PC-3 (cell line): ENCODE data around the gene CADM4. TPM values are rescaled to one million over a fixed set of nuclear protein-coding genes. Genes with fewer than 3 reads are reported as not detected.
A peak's percentile ranks its signal among the peaks of the same experiment; 100 is the strongest.

Experiments
- ATAC-seq: fragments of 200-7000 bp; cut with Tn5 transposase; 2 replicates; pipeline ENCODE4 v1.9.1; 2020; ENCODE audit warnings: mild to moderate bottlenecking, moderate library complexity
- BruUV-seq: library from RNA; stranded (reverse); fragments of 400-500 nt; replicated peaks from 2 replicates; lab custom pipeline; 2021; lab: Mats Ljungman, UMichigan
- CTCF ChIA-PET: fragments of 300-600 bp; sonication (Branson Sonifier 250); formaldehyde crosslinking; loops from one replicate; lab custom pipeline; 2022; ENCODE audit warnings: antibody characterized with exemption; lab: Charles Lee
- POLR2A ChIA-PET: fragments of 300-600 bp; sonication (Branson Sonifier 250); formaldehyde crosslinking; loops from one replicate; lab custom pipeline; 2022; ENCODE audit warnings: antibody characterized with exemption; ENCODE audit not compliant: unreplicated experiment; lab: Charles Lee
- DNase-seq: peaks from one replicate; pipeline ENCODE4 v3.0.0-alpha.2; 2015
- H2AFZ ChIP-seq: fragments of 300-600 bp; sonication (generic); 2 replicates; pipeline ENCODE4 v1.6.0; 2016; ENCODE audit warnings: antibody characterized with exemption, low read length
- H3F3A ChIP-seq: fragments of 300-600 bp; sonication (generic); one replicate; pipeline ENCODE4 v1.6.0; 2017; ENCODE audit warnings: antibody characterized with exemption, low read length, control low read depth, mild to moderate bottlenecking; ENCODE audit not compliant: unreplicated experiment
- H3K27ac ChIP-seq: fragments of 300-600 bp; sonication (generic); 2 replicates; pipeline ENCODE4 v1.5.1; 2016; ENCODE audit warnings: mild to moderate bottlenecking, low read length
- H3K27me3 ChIP-seq: fragments of 300-600 bp; sonication (generic); 2 replicates; pipeline ENCODE4 v1.6.1; 2016; ENCODE audit warnings: low read length, mixed read lengths
- H3K36me3 ChIP-seq: fragments of 300-600 bp; sonication (generic); 2 replicates; pipeline ENCODE4 v1.6.1; 2016; ENCODE audit warnings: low read depth, mixed run types, low read length, mixed read lengths
- H3K4me1 ChIP-seq: fragments of 300-600 bp; sonication (generic); 2 replicates; pipeline ENCODE4 v1.5.1; 2016; ENCODE audit warnings: low read length; ENCODE audit not compliant: insufficient read depth
- H3K4me2 ChIP-seq: fragments of 300-600 bp; sonication (generic); 2 replicates; pipeline ENCODE4 v1.6.0; 2016; ENCODE audit warnings: low read length
- H3K4me3 ChIP-seq: fragments of 300-600 bp; sonication (generic); 2 replicates; pipeline ENCODE4 v1.5.1; 2016; ENCODE audit warnings: mild to moderate bottlenecking, low read length, mixed read lengths
- H3K79me2 ChIP-seq: fragments of 300-600 bp; sonication (generic); 2 replicates; pipeline ENCODE4 v1.6.1; 2017; ENCODE audit warnings: low read length, mixed read lengths
- H3K9ac ChIP-seq: fragments of 300-600 bp; sonication (generic); 2 replicates; pipeline ENCODE4 v1.6.0; 2016; ENCODE audit warnings: mild to moderate bottlenecking, low read length
- H3K9me2 ChIP-seq: fragments of 300-600 bp; sonication (generic); replicated peaks from 2 replicates; pipeline ENCODE4 v1.6.1; 2016; ENCODE audit warnings: mixed run types, low read length, mixed read lengths
- H3K9me3 ChIP-seq: fragments of 300-600 bp; sonication (generic); 2 replicates; pipeline ENCODE4 v1.6.1; 2016; ENCODE audit warnings: low read length, mixed read lengths
- H4K20me1 ChIP-seq: fragments of 300-600 bp; sonication (generic); 2 replicates; pipeline ENCODE4 v1.6.1; 2016; ENCODE audit warnings: low read length, mixed read lengths
- CTCF ChIP-seq: fragments of 300-600 bp; sonication (generic); conservative IDR thresholded peaks from 2 replicates; pipeline ENCODE4 v1.5.1; 2017; ENCODE audit warnings: antibody characterized with exemption, low read depth, mild to moderate bottlenecking, low read length
- EZH2 ChIP-seq: fragments of 300-600 bp; sonication (generic); IDR thresholded peaks from one replicate; pipeline ENCODE4 v1.6.1; 2017; ENCODE audit warnings: antibody characterized with exemption, mild to moderate bottlenecking, low read length; ENCODE audit not compliant: unreplicated experiment
- EZH2phosphoT487 ChIP-seq: fragments of 300-600 bp; sonication (generic); IDR thresholded peaks from 2 replicates; pipeline ENCODE4 v1.6.1; 2018; ENCODE audit warnings: mild to moderate bottlenecking, antibody characterized with exemption, low read length, borderline replicate concordance
- intact Hi-C: fragments of 100-400 bp; cut with micrococcal nuclease; formaldehyde crosslinking; loops from 2 replicates; pipeline ENCODE4 v1.9.0; 2023
- total RNA-seq: library from RNA; depleted of rRNA; stranded (reverse); fragments of >200 nt; gene quantifications from 2 replicates; pipeline ENCODE4 v1.2.3, GENCODE V29; 2014

The CADM4 gene
- total RNA-seq, 1 experiment from 2014 or later, result 13.7 TPM

- Histone ChIP-seq H3F3A (peaks cover 5% of the 10 kb centered on the region), H4K20me1 (no peaks in the 10 kb centered on the region), H3K9me3 (no peaks in the 10 kb centered on the region), H2AFZ (no peak overlapping the region), H3K9me2 (no peaks in the 10 kb centered on the region), H3K4me2 (no peak overlapping the region), H3K9ac (no peak overlapping the region), H3K4me1 (no peaks in the 10 kb centered on the region; the same call in 1 of the 2 replicates), H3K27me3 (no peaks in the 10 kb centered on the region), H3K27ac (no peak overlapping the region), H3K4me3 (no peak overlapping the region), H3K36me3 (no peaks in the 10 kb centered on the region), H3K79me2 (no peaks in the 10 kb centered on the region)
- intact Hi-C loops, result no loop called here
- CTCF ChIA-PET, result no interaction called here
- POLR2A ChIA-PET, result no interaction called here
- peak; percentile 19; the same call in 1 of the 2 replicates for ATAC-seq
- no peak for DNase-seq
- no TSS peak for BruUV-seq
- TF ChIP-seq EZH2, result no peak
- TF ChIP-seq EZH2phosphoT487, result no peak
- TF ChIP-seq CTCF, result no peak
These were observed 3.7 kb upstream of the CADM4 start for GRCh38 chr19:43643326-43643725.

- Histone ChIP-seq H2AFZ (no peak overlapping the region), H3K36me3 (no peaks in the 10 kb centered on the region), H3K79me2 (no peaks in the 10 kb centered on the region), H3K4me3 (no peak overlapping the region), H3K27me3 (no peaks in the 10 kb centered on the region), H3F3A (peaks cover 5% of the 10 kb centered on the region), H3K9ac (no peak overlapping the region), H3K4me1 (no peaks in the 10 kb centered on the region; the same call in 1 of the 2 replicates), H3K9me3 (no peaks in the 10 kb centered on the region), H3K4me2 (no peak overlapping the region), H4K20me1 (no peaks in the 10 kb centered on the region), H3K27ac (no peak overlapping the region), H3K9me2 (no peaks in the 10 kb centered on the region)
- TF ChIP-seq CTCF, result no peak
- no peak for TF ChIP-seq EZH2phosphoT487
- no peak for TF ChIP-seq EZH2
- POLR2A ChIA-PET, result no interaction called here
- intact Hi-C loops, result no loop called here
- DNase-seq (no peak), ATAC-seq (no peak)
- CTCF ChIA-PET, result no interaction called here
- BruUV-seq, result no TSS peak
These were observed 2.9 kb upstream of the CADM4 start for GRCh38 chr19:43642531-43642930.

GRCh38 chr19:43641333-43641732, 1.7 kb upstream of the CADM4 start:
- Histone ChIP-seq H3K9me3 (no peaks in the 10 kb centered on the region), H3K4me1 (no peaks in the 10 kb centered on the region; the same call in 1 of the 2 replicates), H3K27me3 (no peaks in the 10 kb centered on the region), H3K9me2 (no peaks in the 10 kb centered on the region), H3K4me3 (no peak overlapping the region), H3K36me3 (no peaks in the 10 kb centered on the region), H3F3A (no peaks in the 10 kb centered on the region), H4K20me1 (no peaks in the 10 kb centered on the region), H3K4me2 (no peak overlapping the region), H3K9ac (no peak overlapping the region), H2AFZ (no peak overlapping the region), H3K79me2 (no peaks in the 10 kb centered on the region), H3K27ac (no peak overlapping the region)
- ATAC-seq (no peak), DNase-seq (no peak)
- intact Hi-C loops, result no loop called here
- no TSS peak for BruUV-seq
- CTCF ChIA-PET, result interaction anchor here (0.6 kb wide), 1 partner anchor 27 kb away, joined by 3 read pairs; no protein-coding TSS in a partner anchor
- TF ChIP-seq EZH2phosphoT487 (no peak), EZH2 (no peak), CTCF (no peak)
- POLR2A ChIA-PET, result no interaction called here
